Stimulated activated CD8-positive, alpha-beta memory T cell treated with anti-CD3 and anti-CD28 coated beads, Interleukin-2, amount 100 ng/mL, for 1 hour (primary cell): ENCODE measurements around the gene HEBP1.

ENCODE experiments used
- DNase-seq, 2 donors: peaks; one replicate each; pipeline ENCODE4 v3.0.0-alpha.2; 2020; ENCODE audit warnings: low read depth in 2 of 2

The HEBP1 gene

DNA sequence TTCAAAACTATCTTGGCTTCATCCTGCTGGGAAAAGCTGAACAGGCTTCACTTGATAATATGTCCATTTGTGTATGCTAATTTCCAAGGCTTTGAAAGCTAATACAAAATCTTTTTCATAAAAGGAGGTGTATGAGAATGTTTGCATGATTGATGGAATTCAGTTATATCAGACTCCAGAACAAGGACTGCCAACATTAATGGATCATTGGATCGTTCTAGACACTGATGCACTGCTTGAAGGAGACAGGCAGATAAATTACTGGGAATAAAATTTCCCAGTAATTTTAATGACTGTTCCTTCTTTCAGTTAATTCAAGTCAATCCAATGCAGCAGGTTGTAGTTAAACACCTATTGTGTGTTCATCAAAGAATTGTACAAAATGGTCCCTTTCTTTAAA is 48.6 kb downstream of the HEBP1 start:
- no peak for DNase-seq

GRCh38 chr12:12947902-12948301 is 52.2 kb downstream of the HEBP1 start:
- no peak for DNase-seq

DNA sequence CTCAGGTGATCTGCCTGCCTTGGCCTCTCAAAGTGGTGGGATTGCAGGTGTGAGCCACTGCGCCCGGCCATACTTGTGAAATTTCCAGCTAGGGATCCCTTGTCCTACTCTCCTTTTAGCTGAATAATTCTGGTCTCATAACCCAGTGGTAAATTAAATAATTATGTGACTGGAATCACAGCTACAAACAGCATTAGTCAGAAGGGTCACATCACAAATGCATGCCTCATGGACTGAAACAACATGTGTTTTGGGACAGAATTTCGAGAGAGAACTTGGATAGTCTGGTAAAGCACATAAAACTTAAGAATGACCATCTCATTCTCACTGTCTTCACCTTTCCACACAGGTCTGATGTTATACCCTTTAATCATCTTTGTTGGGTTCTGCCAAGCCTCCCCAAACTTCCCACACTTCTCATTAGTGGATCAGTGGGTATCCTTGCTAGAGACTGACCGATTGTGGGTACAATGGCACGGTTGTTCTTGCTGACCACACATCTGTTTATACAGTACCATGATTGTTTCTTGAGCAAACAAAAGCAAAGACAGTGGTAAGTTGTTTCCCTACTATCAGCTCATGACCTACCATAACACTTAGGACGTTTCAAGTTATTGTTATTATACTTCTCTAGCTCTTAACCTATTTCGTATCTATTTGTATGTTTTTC is 53.2 kb downstream of the HEBP1 start:
- no peak for DNase-seq

- DNase-seq, result no peak
These were observed 54.5 kb downstream of the HEBP1 start for GRCh38 chr12:12945591-12945990.

DNA sequence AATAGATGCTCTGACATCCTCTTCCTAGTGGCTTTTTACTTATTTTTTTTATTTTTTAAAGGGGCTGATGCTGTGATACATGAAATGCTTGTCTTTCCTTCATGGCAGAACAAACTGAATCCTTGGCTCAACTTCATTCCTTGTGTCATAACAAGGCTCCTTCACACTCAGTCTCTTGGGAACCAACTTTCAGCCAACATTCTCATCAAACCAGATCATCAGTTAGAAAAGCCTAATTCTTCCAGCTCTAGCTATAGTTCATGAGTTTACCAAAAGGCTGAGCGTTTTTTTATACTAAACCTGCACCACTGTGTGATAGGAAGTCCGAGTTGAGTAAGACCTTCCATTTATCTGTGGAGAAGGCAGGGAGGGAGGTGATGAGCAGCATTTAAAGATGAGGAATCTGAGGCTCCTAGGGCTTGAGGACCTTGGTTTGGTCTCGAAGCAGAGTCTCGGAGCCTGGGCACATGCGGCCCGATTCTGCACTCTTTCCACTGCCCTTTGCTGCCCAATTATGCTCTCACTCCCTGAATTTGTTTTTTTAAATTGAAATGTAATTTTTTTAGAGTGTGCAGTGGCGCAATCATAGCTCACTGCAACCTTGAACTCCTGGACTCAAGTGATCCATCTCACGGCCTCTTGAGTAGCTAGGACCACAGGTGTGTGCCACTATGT is 56.3 kb downstream of the HEBP1 start:
- no peak for DNase-seq

DNA sequence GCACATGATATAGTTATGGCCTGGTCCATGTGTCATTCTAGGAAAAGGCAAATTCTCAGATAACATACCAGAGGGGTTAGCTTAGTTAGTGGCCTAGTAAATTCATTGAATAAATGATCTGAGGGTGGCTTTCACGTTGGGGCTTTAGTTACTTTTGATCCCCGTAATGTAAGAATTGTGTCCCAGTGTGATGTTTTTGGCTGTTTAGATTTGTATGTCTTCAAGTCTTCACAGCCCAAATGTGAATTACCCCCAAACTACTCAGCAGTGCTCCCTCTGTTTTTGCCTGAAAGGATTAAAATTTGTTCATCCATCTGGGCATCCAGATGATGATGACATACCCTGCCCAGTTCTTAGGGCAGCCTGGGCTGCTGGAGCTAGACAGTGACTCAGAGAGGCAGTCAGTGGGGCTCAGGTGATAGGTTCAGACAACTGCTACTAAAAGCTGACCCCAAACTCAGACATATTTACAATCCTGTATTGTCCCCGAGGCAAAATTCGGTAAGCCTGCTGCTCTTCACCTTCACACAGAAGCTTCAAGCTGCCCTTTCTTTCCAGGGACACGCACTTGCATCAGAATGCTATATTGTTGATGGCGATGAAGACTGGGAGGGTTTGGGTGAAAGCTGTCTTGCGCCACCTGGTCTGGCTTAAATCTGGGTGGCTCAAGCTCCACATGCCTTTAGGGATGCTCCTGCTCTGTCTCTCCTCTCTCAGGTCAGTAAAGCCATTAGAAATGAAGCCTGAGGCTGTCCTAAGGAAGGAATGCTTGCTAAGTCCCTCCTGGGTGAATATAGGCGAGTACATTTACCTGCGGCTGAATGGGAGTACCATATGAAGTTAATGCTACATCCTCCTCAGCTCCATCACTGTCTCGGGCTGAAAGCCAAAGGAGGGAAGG is 58.4 kb downstream of the HEBP1 start:
- no peak for DNase-seq

GRCh38 chr12:12939888-12940287 is 60.2 kb downstream of the HEBP1 start:
- no peak for DNase-seq

DNA sequence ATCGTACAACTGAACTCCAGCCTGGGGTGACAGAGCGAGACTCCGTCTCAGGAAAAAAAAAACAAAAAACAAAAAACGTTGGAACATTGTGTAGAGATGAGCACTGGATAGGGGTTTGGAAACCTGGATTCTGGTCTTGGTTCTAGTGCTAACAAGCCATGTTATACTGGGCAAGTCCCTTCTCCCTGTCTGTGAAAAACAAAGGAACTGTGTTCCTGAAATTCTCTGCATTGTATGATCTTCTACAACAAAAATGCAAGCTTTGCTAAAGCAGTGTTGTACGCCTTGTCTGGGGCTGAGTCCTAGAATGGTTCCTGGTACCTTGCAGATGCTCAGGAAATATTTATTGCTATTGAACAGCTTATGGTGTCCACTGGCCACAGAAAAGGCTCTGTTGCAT is 61.5 kb downstream of the HEBP1 start:
- DNase-seq, result no peak

DNA sequence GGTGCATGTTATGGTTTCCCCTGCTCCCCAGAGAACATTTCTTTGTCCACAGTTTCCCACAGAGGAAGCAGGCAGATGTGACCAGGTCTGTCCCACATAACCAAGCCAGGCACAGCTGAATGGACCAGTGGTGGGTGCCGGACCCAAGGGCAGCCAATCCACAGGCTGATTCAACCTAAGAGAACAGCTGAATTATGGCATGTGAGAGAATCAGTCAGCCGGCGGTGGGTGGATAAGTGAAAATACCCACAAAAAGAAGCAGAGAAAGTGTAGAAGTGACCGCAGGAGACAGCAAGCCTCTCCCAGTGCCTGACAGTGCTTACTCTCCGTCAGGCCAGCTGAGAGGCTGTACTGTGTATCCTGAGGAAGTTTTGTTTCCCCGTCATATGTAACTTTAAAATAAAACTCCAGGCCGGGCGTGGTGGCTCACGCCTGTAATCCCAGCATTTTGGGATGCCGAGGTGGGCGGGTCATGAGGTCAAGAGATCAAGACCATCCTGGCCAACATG is 63.0 kb downstream of the HEBP1 start:
- no peak for DNase-seq

DNA sequence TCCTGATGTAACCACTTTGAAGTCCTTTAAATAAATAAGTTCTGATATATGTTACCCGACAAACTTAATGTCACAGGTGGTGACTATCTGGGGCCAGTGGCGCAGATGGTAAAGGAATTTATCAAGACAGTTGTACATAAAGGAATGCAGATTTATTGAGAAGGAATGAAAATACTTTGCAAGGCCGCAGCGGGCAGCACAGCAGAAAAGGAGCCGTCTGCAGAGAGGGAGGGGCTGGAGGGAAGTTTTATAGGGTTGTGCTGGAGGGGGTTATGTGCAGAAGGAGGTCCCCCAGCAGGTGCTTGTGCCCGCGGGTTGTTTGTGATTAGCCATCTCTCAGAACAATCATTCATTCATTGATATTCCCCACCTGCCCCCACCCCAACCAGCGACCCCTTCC is 65.5 kb downstream of the HEBP1 start:
- DNase-seq, result no peak

GRCh38 chr12:12933742-12934141 is 66.3 kb downstream of the HEBP1 start:
- DNase-seq, result no peak

DNA sequence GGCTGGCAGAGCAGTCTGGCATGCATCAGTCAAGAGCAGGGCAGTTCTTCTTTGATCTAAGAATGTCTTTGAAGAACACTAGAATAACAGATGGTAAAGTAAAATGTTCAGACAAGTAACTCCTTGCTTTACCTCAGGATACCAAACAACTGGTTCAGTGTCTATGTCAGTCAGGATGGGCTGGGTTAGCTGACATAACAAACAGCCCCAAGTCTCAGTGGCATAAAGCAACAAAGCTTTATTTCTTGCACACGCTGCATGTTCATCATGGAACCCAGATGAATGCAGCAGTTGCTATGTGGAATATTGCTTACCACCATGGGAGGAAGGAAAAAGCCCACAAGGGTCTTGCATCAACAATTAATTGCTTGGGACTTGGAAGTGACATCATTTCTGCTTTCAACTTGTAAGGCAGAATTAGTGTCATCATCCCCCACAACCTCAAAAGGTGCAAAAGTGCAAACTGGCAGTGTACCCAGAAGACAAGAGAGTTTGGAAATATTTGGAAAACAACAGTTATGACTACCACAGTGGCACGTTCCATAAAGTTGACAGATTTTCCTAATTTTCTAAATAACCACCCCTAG is 69.3 kb downstream of the HEBP1 start:
- no peak for DNase-seq

- no peak for DNase-seq
These were observed 70.4 kb downstream of the HEBP1 start for GRCh38 chr12:12929696-12930095.

DNA sequence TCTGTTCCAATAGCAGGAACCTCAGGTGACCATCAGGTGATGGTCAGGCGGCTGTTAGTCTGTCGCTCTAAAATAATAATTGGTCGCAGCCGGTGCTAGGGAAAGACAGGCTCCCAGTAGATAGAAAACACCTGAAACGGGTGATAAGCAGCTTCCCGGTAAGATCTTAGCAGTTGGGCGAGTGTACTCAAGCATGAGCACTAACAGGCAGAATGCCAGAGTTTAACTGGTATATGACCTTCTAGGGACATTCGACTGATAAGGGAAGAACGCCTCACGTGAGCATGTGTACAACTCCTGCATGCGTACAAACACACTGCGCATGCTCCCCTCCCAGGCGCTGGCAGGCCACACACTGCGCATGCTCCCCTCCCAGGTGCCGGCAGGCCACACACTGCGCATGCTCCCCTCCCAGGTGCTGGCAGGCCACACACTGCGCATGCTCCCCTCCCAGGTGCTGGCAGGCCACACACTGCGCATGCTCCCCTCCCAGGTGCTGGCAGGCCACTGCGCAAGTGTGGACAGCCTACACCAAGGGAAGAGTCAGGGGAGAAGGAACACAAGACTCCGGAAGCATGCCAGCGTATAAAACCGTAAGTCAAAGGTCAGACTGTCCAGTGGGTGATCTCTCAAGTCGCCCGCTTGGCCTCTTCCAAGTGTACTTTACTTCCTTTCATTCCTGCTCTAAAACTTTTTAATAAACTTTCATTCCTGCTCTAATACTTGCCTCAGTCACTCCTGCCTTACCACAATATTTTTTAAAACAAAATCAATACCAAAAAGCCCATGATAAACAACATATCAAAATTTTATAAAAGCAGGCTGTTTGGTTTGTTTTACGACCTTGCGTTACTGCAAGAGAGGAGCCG is 72.6 kb downstream of the HEBP1 start:
- no peak for DNase-seq

GRCh38 chr12:12926571-12927071 is 73.4 kb downstream of the HEBP1 start:
- DNase-seq, result no peak

- DNase-seq, result no peak
These were observed 74.7 kb downstream of the HEBP1 start for GRCh38 chr12:12925388-12925787.
